Activated naive CD8-positive, alpha-beta T cell (primary cell): ENCODE data around the gene HUWE1.

Source experiments
- H3K27ac Mint-ChIP-seq: one replicate; pipeline ENCODE4 v1.8.0; 2021; ENCODE audit warnings: mixed read lengths
- H3K27me3 Mint-ChIP-seq: one replicate; pipeline ENCODE4 v1.8.0; 2021; ENCODE audit warnings: mixed read lengths
- H3K36me3 Mint-ChIP-seq: one replicate; pipeline ENCODE4 v1.8.0; 2021; ENCODE audit warnings: mixed read lengths
- H3K4me1 Mint-ChIP-seq: one replicate; pipeline ENCODE4 v1.8.0; 2021; ENCODE audit warnings: low read depth, mixed read lengths
- H3K4me3 Mint-ChIP-seq: one replicate; pipeline ENCODE4 v1.8.0; 2021; ENCODE audit warnings: mild to moderate bottlenecking, mixed read lengths
- H3K9me3 Mint-ChIP-seq: one replicate; pipeline ENCODE4 v1.8.0; 2021; ENCODE audit warnings: low read depth, mixed read lengths

Gene HUWE1

GRCh38 chrX:53674581-53674980, 11.9 kb downstream of the HUWE1 start:
- H3K27me3 Mint-ChIP-seq, result no peaks in the 10 kb centered on the region
- H3K4me3 Mint-ChIP-seq, result no peak overlapping the region
- H3K9me3 Mint-ChIP-seq, result no peaks in the 10 kb centered on the region
- H3K27ac Mint-ChIP-seq, result no peak overlapping the region
- no peaks in the 10 kb centered on the region for H3K36me3 Mint-ChIP-seq
- H3K4me1 Mint-ChIP-seq, result peaks cover 50% of the 10 kb centered on the region

- Mint-ChIP-seq H3K4me1 (peaks cover 29% of the 10 kb centered on the region), H3K9me3 (no peaks in the 10 kb centered on the region), H3K27ac (no peak overlapping the region), H3K4me3 (no peak overlapping the region), H3K27me3 (no peaks in the 10 kb centered on the region), H3K36me3 (no peaks in the 10 kb centered on the region)
Observed at GRCh38 chrX:53669258-53669657, 17.3 kb downstream of the HUWE1 start.

- H3K9me3 Mint-ChIP-seq, result no peaks in the 10 kb centered on the region
- peaks cover 6% of the 10 kb centered on the region for H3K36me3 Mint-ChIP-seq
- no peak overlapping the region for H3K4me3 Mint-ChIP-seq
- no peak overlapping the region for H3K27ac Mint-ChIP-seq
- H3K4me1 Mint-ChIP-seq, result peaks cover 44% of the 10 kb centered on the region
- H3K27me3 Mint-ChIP-seq, result no peaks in the 10 kb centered on the region
Observed at GRCh38 chrX:53666171-53666570, 20.3 kb downstream of the HUWE1 start.

- Mint-ChIP-seq H3K9me3 (no peaks in the 10 kb centered on the region), H3K4me1 (peaks cover 44% of the 10 kb centered on the region), H3K27me3 (no peaks in the 10 kb centered on the region), H3K27ac (no peak overlapping the region), H3K36me3 (peaks cover 11% of the 10 kb centered on the region), H3K4me3 (no peak overlapping the region)
Observed at GRCh38 chrX:53660004-53660403, 26.5 kb downstream of the HUWE1 start.

GRCh38 chrX:53659039-53659438, 27.5 kb downstream of the HUWE1 start:
- Mint-ChIP-seq H3K36me3 (peaks cover 11% of the 10 kb centered on the region), H3K9me3 (no peaks in the 10 kb centered on the region), H3K27ac (no peak overlapping the region), H3K4me3 (peak overlapping the region; percentile 15), H3K4me1 (peaks cover 50% of the 10 kb centered on the region), H3K27me3 (no peaks in the 10 kb centered on the region)

- H3K36me3 Mint-ChIP-seq, result peaks cover 5% of the 10 kb centered on the region
- no peak overlapping the region for H3K4me3 Mint-ChIP-seq
- H3K4me1 Mint-ChIP-seq, result peaks cover 44% of the 10 kb centered on the region
- H3K27ac Mint-ChIP-seq, result no peak overlapping the region
- no peaks in the 10 kb centered on the region for H3K9me3 Mint-ChIP-seq
- no peaks in the 10 kb centered on the region for H3K27me3 Mint-ChIP-seq
Observed at GRCh38 chrX:53656845-53657244, 29.7 kb downstream of the HUWE1 start.

GRCh38 chrX:53654376-53654775, 32.1 kb downstream of the HUWE1 start:
- Mint-ChIP-seq H3K27me3 (no peaks in the 10 kb centered on the region), H3K4me3 (no peak overlapping the region), H3K27ac (no peak overlapping the region), H3K4me1 (peaks cover 37% of the 10 kb centered on the region), H3K36me3 (peaks cover 5% of the 10 kb centered on the region), H3K9me3 (no peaks in the 10 kb centered on the region)

- peaks cover 3% of the 10 kb centered on the region for H3K36me3 Mint-ChIP-seq
- H3K4me1 Mint-ChIP-seq, result peaks cover 4% of the 10 kb centered on the region
- H3K27me3 Mint-ChIP-seq, result no peaks in the 10 kb centered on the region
- H3K4me3 Mint-ChIP-seq, result no peak overlapping the region
- peak overlapping the region; percentile 54 for H3K27ac Mint-ChIP-seq
- H3K9me3 Mint-ChIP-seq, result no peaks in the 10 kb centered on the region
Observed at GRCh38 chrX:53644751-53645150, 41.8 kb downstream of the HUWE1 start.

GRCh38 chrX:53642337-53642736, 44.2 kb downstream of the HUWE1 start:
- Mint-ChIP-seq H3K36me3 (peaks cover 5% of the 10 kb centered on the region), H3K4me3 (no peak overlapping the region), H3K27ac (no peak overlapping the region), H3K27me3 (no peaks in the 10 kb centered on the region), H3K9me3 (no peaks in the 10 kb centered on the region), H3K4me1 (peaks cover 4% of the 10 kb centered on the region)

- Mint-ChIP-seq H3K36me3 (peaks cover 5% of the 10 kb centered on the region), H3K27ac (no peak overlapping the region), H3K4me1 (peaks cover 9% of the 10 kb centered on the region), H3K27me3 (no peaks in the 10 kb centered on the region), H3K9me3 (no peaks in the 10 kb centered on the region), H3K4me3 (no peak overlapping the region)
Observed at GRCh38 chrX:53639257-53639656, 47.3 kb downstream of the HUWE1 start.

- no peaks in the 10 kb centered on the region for H3K9me3 Mint-ChIP-seq
- peaks cover 5% of the 10 kb centered on the region for H3K36me3 Mint-ChIP-seq
- H3K4me1 Mint-ChIP-seq, result peaks cover 12% of the 10 kb centered on the region
- no peak overlapping the region for H3K4me3 Mint-ChIP-seq
- H3K27me3 Mint-ChIP-seq, result no peaks in the 10 kb centered on the region
- H3K27ac Mint-ChIP-seq, result no peak overlapping the region
Observed at GRCh38 chrX:53637479-53637878, 49.0 kb downstream of the HUWE1 start.

GRCh38 chrX:53631156-53631555, 55.4 kb downstream of the HUWE1 start:
- Mint-ChIP-seq H3K4me3 (no peak overlapping the region), H3K4me1 (peaks cover 7% of the 10 kb centered on the region), H3K27ac (peak overlapping the region; percentile 46), H3K9me3 (no peaks in the 10 kb centered on the region), H3K36me3 (no peaks in the 10 kb centered on the region), H3K27me3 (no peaks in the 10 kb centered on the region)

- Mint-ChIP-seq H3K27me3 (no peaks in the 10 kb centered on the region), H3K27ac (peak overlapping the region; percentile 28), H3K36me3 (no peaks in the 10 kb centered on the region), H3K4me1 (peaks cover 4% of the 10 kb centered on the region), H3K4me3 (no peak overlapping the region), H3K9me3 (no peaks in the 10 kb centered on the region)
Observed at GRCh38 chrX:53630261-53630660, 56.3 kb downstream of the HUWE1 start.

GRCh38 chrX:53622431-53622830, 64.1 kb downstream of the HUWE1 start:
- peaks cover 5% of the 10 kb centered on the region for H3K36me3 Mint-ChIP-seq
- H3K4me1 Mint-ChIP-seq, result peaks cover 16% of the 10 kb centered on the region
- no peaks in the 10 kb centered on the region for H3K9me3 Mint-ChIP-seq
- no peaks in the 10 kb centered on the region for H3K27me3 Mint-ChIP-seq
- H3K27ac Mint-ChIP-seq, result peak overlapping the region; percentile 41
- H3K4me3 Mint-ChIP-seq, result no peak overlapping the region

- no peaks in the 10 kb centered on the region for H3K9me3 Mint-ChIP-seq
- H3K27me3 Mint-ChIP-seq, result no peaks in the 10 kb centered on the region
- H3K36me3 Mint-ChIP-seq, result peaks cover 5% of the 10 kb centered on the region
- H3K4me3 Mint-ChIP-seq, result peak overlapping the region; percentile 18
- peaks cover 16% of the 10 kb centered on the region for H3K4me1 Mint-ChIP-seq
- peak overlapping the region; percentile 77 for H3K27ac Mint-ChIP-seq
Observed at GRCh38 chrX:53621418-53621986, 65.0 kb downstream of the HUWE1 start.

- Mint-ChIP-seq H3K27ac (peak overlapping the region; percentile 34), H3K27me3 (no peaks in the 10 kb centered on the region), H3K4me1 (peaks cover 20% of the 10 kb centered on the region), H3K36me3 (peaks cover 8% of the 10 kb centered on the region), H3K4me3 (no peak overlapping the region), H3K9me3 (no peaks in the 10 kb centered on the region)
Observed at GRCh38 chrX:53616946-53617345, 69.6 kb downstream of the HUWE1 start.
